ENCODE measurements around the gene DPYSL4.
A peak's percentile ranks its signal among the peaks of the same experiment; 100 is the strongest.
"Not testable (repeated sequence)": the region's sequence is repeated elsewhere in the genome, so short reads cannot be mapped to it uniquely, and the experiment has no call there.

Gene DPYSL4

DNA sequence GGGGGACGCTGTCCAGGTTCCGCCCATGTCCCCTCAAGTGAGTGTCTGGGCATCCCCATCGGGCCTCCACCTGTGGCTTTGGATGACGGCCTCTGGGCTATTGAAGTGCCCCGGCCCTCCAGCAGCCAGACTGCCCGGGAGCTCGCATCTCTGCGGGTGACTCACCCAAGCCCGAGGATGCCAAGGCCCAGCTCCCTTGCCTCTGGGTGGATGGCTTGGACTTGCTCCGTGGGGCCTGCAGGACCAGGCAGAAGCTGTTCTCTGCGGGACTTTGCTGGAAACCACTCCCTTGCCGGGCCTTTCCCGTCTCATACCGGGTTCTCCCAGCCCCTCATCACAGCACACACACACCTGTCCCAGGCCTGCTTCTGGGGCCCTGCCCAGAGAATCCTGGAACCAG is 22.4 kb downstream of the DPYSL4 start:
- no peak for DNase-seq

DNA sequence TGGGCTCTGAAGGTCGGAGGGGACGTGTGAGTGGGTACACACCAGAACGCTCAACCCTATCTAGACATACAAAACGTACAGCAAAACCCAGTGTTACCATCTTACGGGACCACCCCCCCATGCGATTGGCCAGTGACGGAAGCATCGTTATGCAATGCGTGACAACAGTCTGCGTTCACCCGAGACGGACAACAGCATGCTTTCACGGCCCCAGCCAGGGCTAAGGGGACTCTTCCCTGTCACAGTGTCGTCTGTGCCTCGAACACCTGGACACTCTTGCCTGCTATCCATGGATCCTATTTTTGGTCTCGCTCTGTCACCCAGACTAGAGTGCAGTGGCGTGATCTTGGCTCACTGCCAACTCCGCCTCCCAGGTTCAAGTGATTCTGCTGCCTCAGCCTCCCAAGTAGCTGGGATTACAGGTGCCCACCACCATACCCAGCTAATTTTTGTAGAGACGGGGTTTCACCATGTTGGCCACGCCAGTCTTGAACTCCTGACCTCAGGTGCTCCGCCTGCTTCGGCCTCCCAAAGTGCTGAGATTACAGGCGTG is 23.3 kb downstream of the DPYSL4 start:
- no peak for DNase-seq

DNA sequence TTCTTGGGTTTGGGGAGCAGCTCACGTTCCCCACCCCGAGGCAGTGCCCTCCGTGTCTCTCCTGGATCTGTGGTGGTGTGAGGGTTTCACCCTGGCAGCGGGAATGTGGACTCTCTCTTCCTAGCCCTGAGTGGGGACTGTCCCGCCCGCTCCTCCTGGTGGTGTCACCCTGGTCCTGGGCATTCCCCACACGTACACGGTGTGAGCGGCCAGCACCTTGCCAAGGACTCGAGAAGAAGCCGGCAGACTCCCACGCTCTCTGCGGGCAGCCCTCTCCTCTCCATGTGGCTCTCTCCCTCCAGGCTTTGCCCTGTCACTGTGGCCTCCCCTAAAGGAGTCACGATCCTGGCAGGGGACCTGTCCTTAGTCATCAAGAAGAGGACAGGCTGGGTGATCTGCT is 24.0 kb downstream of the DPYSL4 start:
- DNase-seq: no peak

DNA sequence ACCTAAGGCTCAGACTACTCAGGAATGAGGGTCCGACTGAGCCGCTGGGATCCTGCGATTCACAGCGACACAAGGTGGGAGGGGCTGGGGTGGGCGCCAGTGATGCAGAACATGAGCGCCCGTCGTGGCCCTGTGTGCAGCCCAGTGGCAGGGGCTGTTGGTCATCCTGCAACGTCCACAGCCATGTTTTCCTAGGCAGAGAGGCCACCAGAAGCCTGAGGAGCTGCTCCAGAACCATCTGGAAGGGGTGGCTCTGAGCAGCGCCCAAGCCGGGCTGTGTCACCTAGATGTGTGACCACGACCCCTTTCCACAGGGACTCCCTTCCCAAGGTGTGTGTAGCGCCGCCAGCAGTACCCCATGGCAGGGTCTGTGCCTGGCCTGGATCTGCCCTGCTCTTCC is 24.5 kb downstream of the DPYSL4 start:
- no peak for DNase-seq

DNA sequence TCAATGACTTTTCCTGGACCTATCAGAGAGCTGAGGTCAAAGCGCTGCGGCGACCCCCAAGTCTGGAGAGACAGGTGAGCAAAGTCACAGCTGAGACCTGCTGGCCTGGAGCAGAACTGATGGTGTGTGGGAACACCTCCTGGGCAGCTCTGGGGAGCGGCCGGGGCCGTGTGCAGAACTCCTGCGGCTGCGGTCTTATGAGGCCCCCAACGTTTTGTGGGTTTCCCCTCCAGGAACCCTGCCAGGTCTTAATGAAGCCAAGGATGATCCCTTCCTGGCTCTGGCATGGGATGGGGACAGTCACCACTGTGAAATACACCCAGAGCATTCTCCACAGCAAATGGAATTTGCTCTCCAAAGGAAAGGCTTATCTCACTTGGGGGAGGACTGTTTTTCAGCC is 26.1 kb downstream of the DPYSL4 start:
- no peak for DNase-seq

DNA sequence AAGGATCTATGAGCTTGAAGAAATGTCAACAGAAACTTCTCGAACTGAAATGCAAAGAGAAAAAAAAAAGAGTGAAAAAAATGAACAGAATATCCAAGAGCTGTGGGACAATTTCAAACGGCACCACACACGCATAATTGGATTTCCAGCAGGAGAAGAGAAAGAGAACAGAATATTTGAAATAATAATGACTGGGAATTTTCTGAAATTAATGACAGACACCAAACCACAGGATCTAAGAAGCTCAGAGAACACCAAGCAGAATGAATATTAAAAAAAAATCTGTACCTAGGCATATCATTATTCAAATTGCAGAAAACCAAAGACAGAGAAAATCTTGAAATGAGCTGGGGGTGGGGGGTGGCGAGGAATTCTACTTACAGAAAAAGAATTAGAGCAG is 27.2 kb downstream of the DPYSL4 start:
- no peak for DNase-seq

DNA sequence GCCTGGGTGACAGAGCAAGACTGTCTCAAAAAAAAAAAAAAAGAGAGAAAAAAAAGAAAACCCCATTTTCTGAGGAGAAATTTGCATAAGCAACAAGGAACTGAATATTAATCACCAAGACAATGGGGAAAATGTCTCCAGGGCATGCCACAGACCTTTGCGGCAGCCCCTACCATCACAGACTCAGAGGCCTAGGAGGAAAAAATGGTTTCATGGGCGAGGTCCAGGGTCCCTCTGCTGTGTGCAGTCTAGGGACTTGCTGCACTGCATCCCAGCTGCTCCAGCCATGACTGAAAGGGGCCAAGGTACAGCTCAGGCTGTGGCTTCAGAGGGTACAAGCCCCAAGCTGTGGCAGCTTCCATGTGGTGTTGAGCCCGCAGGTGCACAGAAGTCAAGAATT is 29.7 kb downstream of the DPYSL4 start:
- not testable (repeated sequence) for DNase-seq

DNA sequence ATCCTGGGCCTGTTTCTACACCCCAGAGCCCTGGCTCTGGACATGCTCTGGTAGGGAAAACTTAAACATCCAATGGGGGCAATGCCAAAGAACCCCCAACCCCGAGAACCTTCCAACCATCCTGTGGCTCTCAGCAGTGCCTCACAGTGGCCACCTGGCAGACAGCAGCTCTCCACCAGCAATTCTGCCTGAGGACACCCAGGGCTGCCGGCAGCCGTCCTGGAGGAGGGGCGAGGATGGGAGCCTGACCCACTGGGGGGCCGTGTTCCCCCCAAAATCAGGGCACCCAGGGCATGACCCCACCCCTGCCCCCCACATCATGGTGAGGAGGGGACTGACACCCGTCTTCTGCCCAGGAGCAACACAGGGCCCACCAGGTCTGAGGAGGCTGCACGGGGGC is 32.7 kb downstream of the DPYSL4 start:
- DNase-seq: no peak

DNA sequence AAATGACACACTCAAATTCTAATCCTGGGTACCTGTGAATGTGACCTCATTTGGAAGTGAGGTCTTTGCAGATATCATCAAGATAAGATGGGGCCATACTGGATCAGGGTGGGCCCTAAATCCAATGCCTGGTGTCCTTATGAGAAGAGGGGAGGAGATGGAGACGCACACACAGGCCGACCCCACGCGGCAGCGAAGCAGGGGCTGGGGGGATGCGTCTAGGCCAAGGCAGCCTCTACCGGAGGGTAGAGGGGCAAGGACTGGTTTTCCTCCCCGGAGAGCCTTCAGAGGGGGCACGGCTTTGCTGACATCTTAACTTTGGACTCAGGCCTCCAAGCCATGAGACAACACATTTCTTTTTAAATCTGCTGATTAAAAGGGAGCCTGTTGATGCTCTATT is 33.3 kb downstream of the DPYSL4 start:
- DNase-seq: no peak

DNA sequence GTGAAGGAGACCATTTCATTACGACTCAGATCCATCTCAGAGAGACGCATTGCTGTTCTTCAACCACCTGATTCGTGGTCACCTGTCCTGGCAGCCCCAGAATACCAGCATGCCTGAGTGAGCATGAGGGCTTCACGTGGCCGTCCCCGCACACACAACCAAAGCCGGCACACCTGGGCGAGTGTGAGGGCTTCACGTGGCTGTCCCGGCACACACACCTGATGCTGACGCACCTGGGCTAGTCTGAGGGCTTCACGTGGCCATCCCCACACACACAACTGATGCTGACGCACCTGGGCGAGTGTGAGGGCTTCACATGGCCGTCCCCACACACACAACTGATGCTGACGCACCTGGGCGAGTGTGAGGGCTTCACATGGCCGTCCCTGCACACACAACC is 34.2 kb downstream of the DPYSL4 start:
- not testable (repeated sequence) for DNase-seq

DNA sequence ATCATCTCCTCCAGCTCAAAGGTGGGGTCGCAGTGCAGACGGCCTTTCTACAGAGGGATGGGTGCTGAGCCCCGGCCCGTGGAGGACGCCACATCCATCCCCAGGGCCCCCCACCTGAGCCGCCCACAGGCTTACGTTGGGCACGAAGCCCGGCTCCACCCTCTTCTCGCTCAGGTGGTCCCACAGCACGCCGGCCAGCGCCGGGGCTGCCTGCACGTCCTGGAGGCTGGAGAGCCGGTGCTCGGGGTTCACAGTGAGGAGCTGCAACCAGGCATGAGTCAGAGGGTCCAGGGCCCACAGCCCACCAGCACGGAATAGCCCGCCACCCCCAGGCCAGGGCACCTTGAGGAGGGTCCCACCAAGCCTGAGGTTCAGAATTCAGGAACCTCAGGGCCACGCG is 36.0 kb downstream of the DPYSL4 start:
- DNase-seq: no peak

DNA sequence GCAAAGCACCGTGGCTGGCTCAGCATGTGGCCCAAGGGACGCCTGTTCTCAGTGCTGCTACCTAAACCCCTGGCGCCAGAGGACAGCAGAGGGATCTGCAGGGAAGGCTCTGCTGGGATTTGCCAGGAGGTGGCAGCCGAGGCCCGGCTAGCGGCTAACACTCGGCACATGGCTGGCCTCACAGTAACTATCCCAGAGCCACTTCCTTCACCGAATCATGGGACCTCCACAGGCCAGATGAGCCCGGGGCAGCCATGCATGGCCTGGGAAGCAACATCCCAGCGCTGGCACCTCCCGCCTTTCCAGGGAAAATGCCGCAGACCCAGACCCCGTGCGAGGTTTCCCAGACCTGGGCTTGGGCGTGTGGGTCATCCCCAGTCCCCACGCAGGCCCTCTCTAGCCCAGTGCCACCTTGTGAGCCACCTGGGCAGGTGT is 36.4 kb downstream of the DPYSL4 start:
- DNase-seq: peak; percentile 69

DNA sequence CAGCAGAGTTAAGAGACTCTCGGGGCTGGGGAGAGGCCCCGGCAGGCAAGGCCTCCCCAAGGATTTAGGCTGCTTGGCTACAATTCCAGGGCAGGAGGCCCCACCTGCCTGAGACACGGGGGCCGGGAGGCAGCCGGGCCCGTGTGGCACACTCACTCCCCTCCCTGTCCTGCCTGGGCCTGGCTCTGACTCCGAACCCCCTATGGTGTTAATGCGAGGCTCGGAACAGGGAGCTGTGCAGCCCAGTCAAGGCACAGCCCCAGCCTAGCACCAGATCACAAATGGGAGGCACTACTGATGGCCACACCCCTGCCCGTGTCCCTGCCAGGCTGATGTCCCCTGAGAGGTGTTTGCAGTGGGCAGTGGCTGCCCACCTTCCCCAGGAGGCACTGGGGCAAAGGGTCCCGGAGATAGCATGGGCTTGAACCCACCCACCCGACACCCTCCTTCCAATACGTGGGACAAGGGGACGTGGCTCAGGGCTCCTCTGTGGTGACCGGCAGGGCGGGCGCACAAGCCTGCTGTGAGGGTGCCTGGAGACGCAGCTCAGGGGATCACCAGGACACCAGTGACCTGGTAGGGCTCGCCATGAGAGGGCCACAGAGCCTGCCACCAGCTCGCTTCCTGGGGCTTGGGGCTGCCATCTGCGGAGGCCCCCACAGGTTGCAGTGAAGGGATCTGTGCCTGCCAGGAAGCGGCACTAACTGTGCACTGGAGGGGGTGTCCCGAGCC is 37.0 kb downstream of the DPYSL4 start:
- DNase-seq: no peak

DNA sequence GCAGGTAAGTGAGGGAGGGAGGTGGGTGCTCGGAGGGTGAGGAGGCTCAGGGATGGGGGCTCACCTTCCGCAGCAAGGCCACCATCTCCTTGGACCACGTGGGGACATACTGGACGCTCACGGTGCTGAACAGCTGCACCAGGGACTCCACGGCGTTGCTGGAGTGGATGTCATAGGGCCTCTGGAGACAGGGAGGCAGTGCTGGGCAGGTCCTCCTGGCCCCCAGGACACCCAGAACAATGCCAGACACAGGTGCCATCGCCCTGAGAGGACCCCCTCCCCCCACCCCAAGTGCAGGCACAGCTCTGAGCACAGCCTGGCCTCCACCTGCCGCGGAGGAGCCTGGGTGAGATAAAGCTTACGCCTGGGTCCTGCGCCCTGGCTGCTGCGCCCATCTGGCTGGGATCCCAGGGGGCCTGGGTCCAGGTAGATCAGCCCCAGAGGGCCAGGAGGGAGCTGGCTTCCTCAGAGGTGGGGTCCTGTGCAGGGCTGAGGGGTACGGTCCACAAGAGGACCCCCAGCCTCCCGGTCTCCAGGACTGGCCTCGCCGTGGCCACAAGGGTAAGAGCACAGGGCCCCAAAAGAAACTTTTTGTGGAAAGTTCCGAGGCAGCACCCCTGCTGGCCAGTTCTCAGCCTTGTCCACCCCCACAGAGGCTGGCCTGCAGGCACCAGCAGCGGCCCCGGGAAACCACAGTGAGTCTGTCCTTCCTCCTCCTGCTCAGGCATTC is 37.8 kb downstream of the DPYSL4 start:
- no peak for DNase-seq

DNA sequence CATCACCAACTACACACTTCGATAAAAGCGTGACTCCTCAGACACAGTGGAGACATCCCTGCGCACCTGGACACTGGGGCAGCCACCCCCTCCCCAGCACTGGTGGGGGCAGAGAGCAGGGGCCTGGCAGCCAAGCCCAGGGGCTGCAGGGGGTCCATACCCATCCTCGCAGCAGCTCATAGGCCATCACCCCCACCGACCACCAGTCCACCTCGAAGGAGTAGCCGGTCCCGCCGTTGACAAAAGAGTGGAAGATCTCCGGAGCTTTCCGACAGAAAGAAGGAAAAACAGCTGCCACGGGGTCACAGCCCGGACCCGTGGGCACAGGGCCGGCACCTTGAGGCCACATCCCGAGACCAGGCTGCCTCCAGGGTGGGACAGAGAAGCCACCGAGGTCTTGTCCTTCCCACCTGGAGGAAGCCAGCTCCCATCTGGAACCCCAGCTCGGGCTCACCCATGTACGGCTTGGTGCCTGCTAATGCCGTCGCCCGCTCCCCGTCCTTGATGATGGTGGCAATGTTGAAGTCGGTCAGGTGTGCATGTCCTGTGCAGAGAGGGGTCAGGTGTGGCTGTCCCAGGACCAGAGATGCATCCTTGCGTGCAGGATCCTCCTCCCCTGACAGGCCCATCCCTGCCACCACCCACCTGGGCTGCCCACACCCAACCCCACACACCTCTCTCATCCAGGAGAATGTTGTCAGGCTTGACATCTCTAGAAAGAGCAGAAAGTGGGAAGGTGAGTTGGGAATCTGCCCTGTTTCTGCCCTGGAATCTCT is 38.5 kb downstream of the DPYSL4 start:
- DNase-seq: no peak

DNA sequence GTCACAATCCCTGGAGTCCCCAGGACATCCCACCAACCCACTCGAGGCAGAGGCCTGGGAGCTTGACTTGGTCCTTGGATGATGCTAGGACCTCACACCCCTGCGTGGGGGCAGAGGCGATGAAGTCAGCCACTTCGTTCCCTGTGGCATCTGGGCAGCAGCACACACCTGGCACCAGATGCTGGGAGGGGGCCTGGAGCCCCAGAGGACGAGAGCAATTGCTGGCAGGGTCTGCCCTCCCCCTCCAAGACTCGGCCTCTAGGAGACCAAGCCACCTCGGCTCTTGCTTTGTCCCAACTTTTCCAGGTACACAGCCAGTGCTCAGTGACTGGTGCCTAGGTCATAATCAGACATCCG is 39.1 kb downstream of the DPYSL4 start:
- DNase-seq: no peak

DNA sequence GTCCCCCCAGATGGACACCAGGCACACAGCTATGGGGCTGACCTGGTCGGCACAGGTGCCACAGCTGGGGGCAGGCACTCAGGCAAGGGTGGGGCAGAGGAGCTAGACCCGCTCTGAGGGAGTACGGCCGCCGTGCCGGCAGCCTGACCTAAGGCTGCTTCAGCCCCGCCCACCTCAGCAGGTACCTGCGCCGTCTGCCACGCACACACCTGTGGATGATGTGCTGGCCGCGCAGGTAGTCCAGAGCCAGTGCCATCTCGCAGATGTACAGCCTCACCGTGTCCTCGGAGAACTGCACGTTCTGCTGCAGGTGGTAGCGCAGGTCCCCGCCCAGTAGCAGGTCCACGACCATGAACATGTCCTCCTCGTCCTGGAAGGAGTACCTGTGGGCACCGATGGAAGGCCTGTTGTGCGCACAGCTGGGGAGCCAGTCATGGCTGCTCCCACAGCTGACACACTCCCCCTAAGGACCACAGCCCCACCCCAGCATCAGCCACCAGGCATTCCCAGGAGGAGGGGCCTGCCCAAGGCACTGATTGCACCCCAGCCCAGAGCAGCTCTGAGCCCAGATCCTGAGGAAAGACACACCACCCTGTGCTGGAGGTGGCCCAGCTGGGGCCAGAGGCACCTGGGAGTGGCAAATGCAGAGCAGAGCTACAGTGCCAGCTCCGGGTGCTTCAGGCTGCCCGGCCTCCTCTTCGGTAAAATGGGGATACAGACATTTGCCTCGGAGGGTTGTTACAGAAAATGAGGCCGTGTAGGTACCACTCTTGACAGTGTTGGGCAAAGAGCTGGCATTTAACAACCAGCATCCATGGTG is 40.0 kb downstream of the DPYSL4 start:
- no peak for DNase-seq

DNA sequence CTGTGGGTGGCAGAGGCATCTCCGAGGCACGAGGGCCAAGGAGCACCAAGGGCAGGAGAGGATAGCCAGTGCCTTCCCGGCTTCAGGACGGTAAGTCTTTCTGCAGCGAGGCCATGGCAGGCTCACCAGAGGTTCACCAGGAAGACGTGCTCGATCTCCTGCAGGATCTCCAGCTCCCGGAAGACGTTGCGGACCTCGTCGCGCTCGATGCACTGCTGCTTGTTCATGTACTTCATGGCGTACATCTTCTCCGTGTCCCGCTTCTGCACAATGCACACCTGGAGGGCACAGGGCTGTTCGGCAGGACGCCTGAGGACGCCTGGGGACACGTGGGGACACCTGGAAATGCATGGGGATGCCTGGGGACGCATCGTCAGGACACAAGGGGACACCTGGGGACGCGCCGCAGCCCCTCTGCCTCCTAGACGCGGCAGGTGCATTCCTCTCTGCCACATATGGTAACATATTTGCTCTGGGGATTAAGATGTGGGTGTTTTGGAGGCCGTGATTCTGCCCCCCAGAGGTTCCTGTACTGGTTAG is 41.2 kb downstream of the DPYSL4 start:
- no peak for DNase-seq

DNA sequence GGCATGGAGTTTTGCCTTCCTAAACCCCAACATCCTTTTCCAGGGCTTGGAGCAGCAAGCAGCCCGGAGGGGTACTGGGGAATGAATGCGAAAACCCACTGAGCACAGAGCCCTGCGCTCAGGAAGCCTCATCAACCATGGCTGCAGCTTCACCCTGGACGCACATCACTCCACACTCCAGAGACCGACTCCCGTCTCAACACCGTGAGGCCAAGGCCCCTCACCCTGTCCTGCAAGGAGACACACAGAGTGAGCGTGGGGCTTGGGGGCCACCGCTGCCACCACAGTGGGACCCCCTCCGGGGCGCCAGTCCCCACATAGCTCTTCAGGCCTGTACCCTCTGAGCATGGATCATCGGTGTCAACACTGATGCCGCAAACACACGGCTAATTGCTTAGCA is 41.9 kb downstream of the DPYSL4 start:
- DNase-seq: no peak

DNA sequence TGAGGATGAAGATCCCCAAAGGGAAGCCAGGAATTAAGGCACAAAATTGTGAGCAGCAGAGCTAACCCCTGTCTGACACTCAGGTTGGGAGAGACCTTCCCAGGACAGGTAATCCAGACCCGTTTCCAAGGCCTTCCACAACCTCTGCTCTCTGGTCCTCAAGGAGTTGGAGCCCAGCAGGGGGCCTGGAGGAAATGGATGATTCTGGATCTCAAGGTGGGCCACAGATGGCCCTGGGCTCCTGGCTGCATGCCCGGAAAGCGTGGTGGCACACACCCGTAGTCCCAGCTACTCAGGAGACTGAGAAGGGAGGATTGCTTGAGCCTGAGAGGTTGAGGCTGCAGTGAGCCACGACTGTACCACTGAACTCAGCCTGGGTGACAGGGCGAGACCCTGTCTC is 42.3 kb downstream of the DPYSL4 start:
- no peak for DNase-seq

DNA sequence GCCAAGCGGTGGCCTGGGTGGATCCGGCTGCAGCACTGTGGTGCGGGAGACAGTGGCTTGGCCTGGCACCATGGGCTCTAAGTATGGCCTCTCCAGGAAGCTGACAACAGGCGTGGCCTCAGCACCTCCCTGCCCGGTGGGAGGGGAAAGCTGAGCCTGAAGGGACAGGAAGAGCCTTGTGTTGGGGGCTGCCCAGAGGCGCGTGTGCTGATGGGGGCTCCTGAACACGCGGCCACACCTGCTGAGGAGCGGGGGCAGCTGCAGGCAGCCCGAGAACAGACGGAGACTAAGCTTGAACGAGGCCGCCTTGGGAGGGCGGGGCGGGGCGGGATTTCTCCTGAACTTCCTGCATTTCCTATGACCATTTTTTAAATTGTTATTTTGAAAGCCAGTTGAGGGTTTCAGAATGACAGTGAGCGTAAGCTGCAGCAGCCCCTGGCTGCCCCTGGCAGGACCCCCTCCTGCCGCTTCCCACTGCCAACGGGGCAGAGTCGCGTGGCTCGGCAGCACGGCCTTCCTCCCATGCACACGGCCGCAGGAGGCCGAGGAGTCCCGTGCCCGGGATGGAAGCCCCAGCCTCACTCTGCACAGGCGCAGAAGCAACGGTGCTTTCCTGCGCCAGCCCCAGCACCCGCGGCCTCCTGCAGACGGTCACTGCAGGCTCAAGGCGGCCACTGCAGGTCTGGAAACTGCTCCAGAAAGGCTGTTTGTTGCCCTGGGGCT is 43.2 kb downstream of the DPYSL4 start:
- peak; percentile 32 for DNase-seq

Data from stimulated activated CD4-positive, alpha-beta T cell treated with anti-CD3 and anti-CD28 coated beads, Interleukin-4, amount 100 ng/mL, for 1 hour (primary cell).